Prostate gland (tissue), 2 donors: ENCODE results near the gene EEF1A2. TPM values are rescaled to one million over a fixed set of nuclear protein-coding genes. Genes with fewer than 3 reads are reported as not detected.

Source experiments
- DNase-seq: peaks from one replicate; pipeline ENCODE4 v3.0.0-alpha.2; 2019; ENCODE audit warnings: low spot score
- H3K27ac ChIP-seq, 2 donors: fragments of 200-600 bp; sonication (generic); 2 replicates each; pipeline ENCODE4 v1.5.1; 2017 to 2019
- H3K27me3 ChIP-seq: fragments of 200-600 bp; sonication (generic); replicated peaks from 2 replicates; pipeline ENCODE4 v1.5.1; 2019; ENCODE audit not compliant: insufficient read depth
- H3K36me3 ChIP-seq, 2 donors: fragments of 200-600 bp; sonication (generic); 1 replicate in 1 of 2; 2 replicates in 1 of 2; pipeline versions ENCODE4 v1.5.1 to v1.8.1; 2017 to 2019
- H3K4me1 ChIP-seq: fragments of 200-600 bp; sonication (generic); replicated peaks from 2 replicates; pipeline ENCODE4 v1.5.1; 2019
- H3K4me3 ChIP-seq, 2 donors: fragments of 200-600 bp; sonication (generic); 2 replicates each; pipeline ENCODE4 v1.5.1; 2017 to 2019
- H3K9me3 ChIP-seq: fragments of 200-600 bp; sonication (generic); 2 replicates; pipeline ENCODE4 v1.5.1; 2017
- CTCF ChIP-seq, 4 experiments: fragments of 200-600 bp in 2 of 4; fragments of 450-650 bp in 2 of 4; sonication (generic) in 2 of 4; IDR thresholded peaks; 1 replicate in 3 of 4; 2 replicates in 1 of 4; pipeline ENCODE4 v1.5.1; 2016 to 2019; ENCODE audit warnings: antibody characterized with exemption in 4 of 4, mild to moderate bottlenecking in 2 of 4, moderate library complexity in 2 of 4
- POLR2A ChIP-seq: fragments of 450-650 bp; IDR thresholded peaks from one replicate; pipeline ENCODE4 v1.6.1; 2016; ENCODE audit warnings: antibody characterized with exemption, mild to moderate bottlenecking
- POLR2AphosphoS5 ChIP-seq: sonication (generic); formaldehyde crosslinking; IDR thresholded peaks from one replicate; pipeline ENCODE4 v1.6.1; 2017; ENCODE audit warnings: antibody characterized with exemption
- WGBS: methylation state at CpG from one replicate; pipeline ENCODE4 v1.1.5; 2018; 5-methylcytosine and 5-hydroxymethylcytosine counted together
- intact Hi-C: fragments of 100-400 bp; cut with DNase I; formaldehyde crosslinking; loops from one replicate; pipeline ENCODE4 v1.14.2; 2022
- total RNA-seq, 2 donors: library from RNA; depleted of rRNA; stranded (reverse); fragments of >200 nt; gene quantifications; one replicate each; pipeline ENCODE4 v1.1.0, GENCODE V29; 2016

EEF1A2 gene
- total RNA-seq, 2 donors from 2014 or later, result 13.4 to 20.9 TPM

GRCh38 chr20:63539441-63540370, 40.8 kb upstream of the EEF1A2 start:
- Histone ChIP-seq H3K9me3 (no peaks in the 10 kb centered on the region), H3K27ac (peak overlapping the region in 1 of 2 donors; percentile 80), H3K27me3 (no peaks in the 10 kb centered on the region), H3K4me3 (no peak overlapping the region), H3K36me3 (no peaks in the 10 kb centered on the region), H3K4me1 (peaks cover 5% of the 10 kb centered on the region)
- intact Hi-C loops, result loop anchor here (5.0 to 10.0 kb wide), 2 partner anchors 325 to 433 kb away; partner anchors contain the start of genes ABHD16B and TPD52L2
- no peak for DNase-seq
- WGBS, result 88% methylated on average over 28 of the region's 29 CpGs
- no peak for TF ChIP-seq POLR2AphosphoS5

DNA sequence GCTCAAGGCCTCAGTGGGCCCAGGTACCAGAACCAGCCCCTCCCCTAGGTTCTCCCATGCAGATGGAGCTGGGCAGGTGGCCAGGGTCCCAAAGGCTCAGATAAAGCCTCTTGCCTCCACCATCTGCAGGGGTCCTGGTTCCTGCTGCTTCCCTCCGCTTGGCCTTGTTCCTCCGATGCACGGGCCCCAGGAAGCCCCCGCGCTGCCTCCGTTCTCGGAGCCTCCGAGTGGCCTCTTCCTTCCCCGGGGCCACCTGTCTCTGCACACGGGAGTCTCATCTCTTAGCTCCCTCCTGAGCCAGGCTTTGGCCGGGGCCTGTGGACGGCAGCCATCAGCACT, 40.2 kb upstream of the EEF1A2 start:
- no peak for DNase-seq
- TF ChIP-seq POLR2AphosphoS5 (no peak), CTCF (IDR thresholded peaks at IDR 0.05) (no peak), POLR2A (no peak)
- intact Hi-C loops, result loop anchor here (5.0 to 10.0 kb wide), 2 partner anchors 326 to 433 kb away; partner anchors contain the start of genes ABHD16B and TPD52L2
- peaks cover 5% of the 10 kb centered on the region for H3K4me1 ChIP-seq
- WGBS, result 66% methylated on average over 12 of the region's 12 CpGs
- no peaks in the 10 kb centered on the region for H3K9me3 ChIP-seq
- H3K27me3 ChIP-seq, result no peaks in the 10 kb centered on the region
- no peaks in the 10 kb centered on the region for H3K36me3 ChIP-seq
- H3K27ac ChIP-seq, result peak overlapping the region; percentile 73 to 80
- no peak overlapping the region for H3K4me3 ChIP-seq

DNA sequence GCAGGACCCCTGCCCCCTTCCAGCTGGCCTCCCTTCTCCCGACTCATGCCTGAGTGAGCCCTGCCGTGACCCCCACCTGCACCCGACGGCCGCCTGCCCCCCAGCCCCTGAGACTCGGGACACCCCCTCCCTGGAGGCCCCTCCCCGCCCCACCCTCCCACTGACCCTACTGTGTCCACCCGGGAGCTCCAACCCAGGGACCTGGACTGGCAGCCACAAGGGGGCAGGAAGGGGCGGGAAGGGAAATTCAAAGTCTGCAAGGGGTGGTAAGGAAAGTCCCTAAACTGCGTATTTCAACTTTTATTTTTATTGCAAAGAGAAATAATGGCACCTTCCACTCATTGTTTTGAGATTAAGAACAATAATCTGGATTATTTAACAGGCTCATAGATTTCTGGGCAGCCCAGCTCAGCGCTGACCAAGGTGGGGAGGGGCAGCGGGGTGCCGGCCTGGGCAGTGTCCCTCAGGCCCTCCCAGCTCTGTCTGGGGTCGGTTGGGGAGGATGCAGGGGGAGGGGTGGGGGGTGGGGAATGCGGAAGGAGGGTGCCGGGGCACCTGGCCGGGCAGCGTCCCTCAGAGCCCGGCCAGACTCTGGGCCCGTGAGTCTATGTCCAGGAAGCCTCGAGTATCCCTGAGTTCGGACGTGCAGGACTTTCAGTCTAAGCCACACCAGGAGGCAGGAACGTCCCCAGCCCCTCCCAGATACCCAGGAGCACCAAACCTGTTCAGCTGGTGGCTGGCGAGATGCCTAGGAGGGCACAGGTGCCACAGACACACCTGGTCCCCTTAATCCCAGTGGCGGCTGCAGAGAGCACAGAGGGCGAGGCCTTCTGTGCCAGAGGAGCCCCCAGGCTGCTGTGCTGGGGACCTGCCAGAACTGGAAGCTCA, 39.6 kb upstream of the EEF1A2 start:
- Histone ChIP-seq H3K9me3 (no peaks in the 10 kb centered on the region), H3K4me1 (peaks cover 5% of the 10 kb centered on the region), H3K36me3 (no peaks in the 10 kb centered on the region), H3K27ac (peak overlapping the region; percentile 73 to 80), H3K4me3 (peak overlapping the region in 1 of 2 donors; percentile 17), H3K27me3 (no peaks in the 10 kb centered on the region)
- DNase-seq, result peak; percentile 92
- peak; percentile 88 for TF ChIP-seq POLR2AphosphoS5
- peak in 1 of 4 experiments; percentile 16 for TF ChIP-seq CTCF (IDR thresholded peaks at IDR 0.05)
- TF ChIP-seq POLR2A, result no peak
- intact Hi-C loops, result loop anchor here (5.0 to 10.0 kb wide), 2 partner anchors 326 to 434 kb away; partner anchors contain the start of genes ABHD16B and TPD52L2
- 28% methylated on average over 26 of the region's 27 CpGs for WGBS

DNA sequence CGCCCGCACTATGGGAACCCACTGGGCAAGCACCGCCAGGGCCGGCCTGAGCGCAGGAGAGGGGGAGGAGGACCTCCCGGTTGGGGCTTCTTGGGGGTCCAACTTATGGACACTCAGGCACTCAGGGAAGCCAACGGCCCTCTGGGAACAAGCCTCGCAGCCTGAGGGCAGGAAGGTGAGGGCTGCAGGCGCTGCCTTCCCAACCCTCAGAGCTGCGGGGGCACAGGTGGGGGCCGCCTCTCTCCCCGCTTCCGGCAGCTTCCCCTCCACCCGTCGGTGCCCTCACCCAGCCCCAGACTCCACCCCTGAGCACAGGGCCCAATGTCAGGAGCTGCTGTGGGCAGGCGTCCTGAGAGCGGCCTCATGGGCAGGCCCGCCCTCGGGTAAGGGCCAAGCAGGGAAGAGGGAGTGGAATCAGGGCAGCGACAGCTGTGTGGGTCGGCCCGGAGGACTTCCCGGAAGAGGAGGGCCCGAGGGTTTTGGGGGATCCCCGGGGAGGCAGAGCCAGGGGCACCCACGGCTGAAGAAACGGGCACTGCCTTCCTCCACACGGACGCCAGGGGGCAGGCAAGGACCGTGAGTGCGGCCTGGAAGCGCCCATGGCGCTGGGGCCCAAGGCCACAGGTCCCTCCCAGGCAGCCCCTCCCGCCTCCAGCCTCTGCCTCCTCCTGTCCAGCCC, 38.8 kb upstream of the EEF1A2 start:
- Histone ChIP-seq H3K4me3 (peak overlapping the region in 1 of 2 donors; percentile 17), H3K9me3 (no peaks in the 10 kb centered on the region), H3K27me3 (no peaks in the 10 kb centered on the region), H3K27ac (peak overlapping the region; percentile 73 to 80), H3K36me3 (no peaks in the 10 kb centered on the region), H3K4me1 (peaks cover 5% of the 10 kb centered on the region)
- intact Hi-C loops, result loop anchor here (5.0 to 10.0 kb wide), 2 partner anchors 327 to 435 kb away; partner anchors contain the start of genes ABHD16B and TPD52L2
- 19% methylated on average over 34 of the region's 34 CpGs for WGBS
- peak; percentile 64 for DNase-seq
- peak; percentile 13 for TF ChIP-seq POLR2A
- TF ChIP-seq POLR2AphosphoS5, result peak; percentile 60
- TF ChIP-seq CTCF (IDR thresholded peaks at IDR 0.05), result peak; percentile 84 to 99 (median 95)
